ENCODE measurements around the gene ALDH1B1.

GRCh38 chr9:38392235-38393127 lies at the start of gene ALDH1B1:
- peak in 1 of 4 donors; percentile 42 for TF ChIP-seq POLR2A (IDR thresholded peaks at IDR 0.05)
- TF ChIP-seq CTCF (IDR thresholded peaks at IDR 0.05): peak in 3 of 6 experiments; percentile 4 to 23 (median 9)
- TF ChIP-seq POLR2AphosphoS5 (IDR thresholded peaks at IDR 0.05): peak in 1 of 2 donors; percentile 29

Measured in upper lobe of left lung (tissue), 4 donors.